Stimulated activated CD4-positive, alpha-beta T cell treated with anti-CD3 and anti-CD28 coated beads, Interleukin-12 subunit alpha, Interleukin-12 subunit beta, amount 100 ng/mL, for 4 hours (primary cell): ENCODE data around the gene ZNF816.
"Not testable (repeated sequence)": the region's sequence is repeated elsewhere in the genome, so short reads cannot be mapped to it uniquely, and the experiment has no call there.

Source experiments
- DNase-seq: peaks from one replicate; pipeline ENCODE4 v3.0.0-alpha.2; 2020

ZNF816 gene

GRCh38 chr19:52923778-52924593 is 38.7 kb downstream of the ZNF816 start:
- DNase-seq = no peak

GRCh38 chr19:52922841-52923777 is 39.6 kb downstream of the ZNF816 start, which contains the start of gene ZNF888:
Gene ZNF888, minus strand, starts transcription at chr19:52923428. Its CDS starts 5,555 bp downstream, at chr19:52917873.
- DNase-seq = peak; percentile 81

- DNase-seq = no peak
These were observed 45.1 kb downstream of the ZNF816 start for GRCh38 chr19:52917531-52917930.

GRCh38 chr19:52910648-52911047 is 52.0 kb downstream of the ZNF816 start:
- DNase-seq = no peak

GRCh38 chr19:52904052-52904780 is 58.5 kb downstream of the ZNF816 start:
- DNase-seq = not testable (repeated sequence)

GRCh38 chr19:52901842-52902241 is 60.8 kb downstream of the ZNF816 start:
- no peak for DNase-seq
